OCI-LY1 (cell line): ENCODE results near the gene KRT4.

ENCODE experiments used
- H2AFZ ChIP-seq: fragments of 200-600 bp; sonication (generic), shearing (Covaris generic); 2 replicates; pipeline ENCODE4 v1.6.0; 2014; ENCODE audit warnings: antibody characterized with exemption, mild to moderate bottlenecking, low read length
- H3F3A ChIP-seq: fragments of 200-600 bp; sonication (generic), shearing (Covaris generic); 2 replicates; pipeline ENCODE4 v1.6.0; 2014; ENCODE audit warnings: mild to moderate bottlenecking, antibody characterized with exemption, low read length, moderate library complexity; ENCODE audit not compliant: insufficient read depth
- H3K27ac ChIP-seq: fragments of 200-600 bp; sonication (generic); 2 replicates; pipeline ENCODE4 v1.5.1; 2014; ENCODE audit warnings: low read length, mixed run types, mild to moderate bottlenecking, low read depth; ENCODE audit not compliant: poor library complexity, severe bottlenecking
- H3K27me3 ChIP-seq: fragments of 200-600 bp; sonication (generic); 2 replicates; pipeline ENCODE4 v1.6.0; 2014; ENCODE audit warnings: antibody characterized with exemption, mild to moderate bottlenecking, low read length, moderate library complexity; ENCODE audit not compliant: insufficient read depth
- H3K36me3 ChIP-seq: fragments of 200-600 bp; sonication (generic); 2 replicates; pipeline ENCODE4 v1.6.1; 2014; ENCODE audit warnings: mild to moderate bottlenecking, antibody characterized with exemption, low read length, moderate library complexity, mixed read lengths; ENCODE audit not compliant: insufficient read depth
- H3K4me1 ChIP-seq: fragments of 200-600 bp; sonication (generic); 2 replicates; pipeline ENCODE4 v1.5.1; 2014; ENCODE audit warnings: mild to moderate bottlenecking, low read length, moderate library complexity; ENCODE audit not compliant: insufficient read depth, severe bottlenecking
- H3K4me2 ChIP-seq: fragments of 200-600 bp; sonication (generic), shearing (Covaris generic); 2 replicates; pipeline ENCODE4 v1.6.1; 2014; ENCODE audit warnings: low read length
- H3K4me3 ChIP-seq: fragments of 200-600 bp; sonication (generic); 2 replicates; pipeline ENCODE4 v1.5.1; 2014; ENCODE audit warnings: low read length, low read depth, mild to moderate bottlenecking, mixed read lengths; ENCODE audit not compliant: poor library complexity, severe bottlenecking
- H3K79me2 ChIP-seq: fragments of 200-600 bp; shearing (Covaris generic); 2 replicates; pipeline ENCODE4 v1.6.1; 2016; ENCODE audit warnings: mixed run types, low read length, mixed read lengths; ENCODE audit not compliant: insufficient read depth
- H3K9ac ChIP-seq: fragments of 200-600 bp; sonication (generic), shearing (Covaris generic); 2 replicates; pipeline ENCODE4 v1.6.1; 2014; ENCODE audit warnings: mild to moderate bottlenecking, low read length, mixed read lengths
- H3K9me2 ChIP-seq: fragments of 200-600 bp; sonication (generic), shearing (Covaris generic); 2 replicates; pipeline ENCODE4 v1.6.1; 2014; ENCODE audit warnings: low read depth, mild to moderate bottlenecking, low read length, mixed read lengths
- H3K9me3 ChIP-seq: fragments of 200-600 bp; shearing (Covaris generic); 2 replicates; pipeline ENCODE4 v1.6.1; 2014; ENCODE audit warnings: low read length, mixed read lengths
- H4K20me1 ChIP-seq: fragments of 200-600 bp; sonication (generic), shearing (Covaris generic); 2 replicates; pipeline ENCODE4 v1.6.0; 2016; ENCODE audit warnings: mild to moderate bottlenecking, low read length; ENCODE audit not compliant: insufficient read depth
- CTCF ChIP-seq: fragments of 200-600 bp; sonication (generic), shearing (Covaris generic); IDR thresholded peaks from 2 replicates; pipeline ENCODE4 v1.5.1; 2017; ENCODE audit warnings: mild to moderate bottlenecking, antibody characterized with exemption, low read length, moderate library complexity, mixed read lengths
- EZH2 ChIP-seq: fragments of 200-600 bp; sonication (generic), shearing (Covaris generic); IDR thresholded peaks from 2 replicates; pipeline ENCODE4 v1.8.0; 2017; ENCODE audit warnings: borderline replicate concordance, mixed run types, mild to moderate bottlenecking, antibody characterized with exemption, low read length, moderate library complexity, mixed read lengths

Gene KRT4

GRCh38 chr12:52774629-52775250 is 39.2 kb downstream of the KRT4 start:
- Histone ChIP-seq H3K9me3 (no peaks in the 10 kb centered on the region), H3K27me3 (peaks cover 3% of the 10 kb centered on the region; the same call in 1 of the 2 replicates), H3F3A (no peaks in the 10 kb centered on the region), H3K36me3 (no peaks in the 10 kb centered on the region), H3K4me1 (no peaks in the 10 kb centered on the region), H4K20me1 (no peaks in the 10 kb centered on the region), H3K79me2 (no peaks in the 10 kb centered on the region), H3K27ac (no peak overlapping the region), H2AFZ (no peak overlapping the region), H3K4me3 (no peak overlapping the region), H3K4me2 (no peak overlapping the region), H3K9ac (no peak overlapping the region), H3K9me2 (no peaks in the 10 kb centered on the region)
- TF ChIP-seq EZH2, result no peak
- no peak for TF ChIP-seq CTCF

DNA sequence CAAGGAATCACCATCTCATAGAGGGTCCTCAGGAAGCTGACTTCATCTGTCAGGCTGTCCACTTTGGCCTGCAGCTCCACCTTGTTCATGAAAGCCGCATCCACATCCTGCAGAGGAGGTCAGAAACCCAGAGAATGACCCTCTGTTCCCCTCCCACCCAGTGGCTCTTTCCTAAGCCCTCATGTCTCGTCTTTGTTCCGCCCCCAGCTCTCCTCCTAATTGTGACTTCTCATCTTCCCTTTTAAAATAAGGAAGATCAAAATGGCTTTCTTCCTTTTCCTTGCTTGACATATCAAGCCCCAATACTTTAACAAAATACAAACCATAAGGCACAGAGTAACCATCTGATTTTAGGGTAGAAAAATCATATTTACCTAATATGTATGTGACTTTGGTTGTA is 41.1 kb downstream of the KRT4 start:
- no peaks in the 10 kb centered on the region for H3K36me3 ChIP-seq
- H4K20me1 ChIP-seq, result no peaks in the 10 kb centered on the region
- no peak overlapping the region for H3K4me2 ChIP-seq
- H3F3A ChIP-seq, result no peaks in the 10 kb centered on the region
- no peak overlapping the region for H3K9ac ChIP-seq
- H3K27ac ChIP-seq, result no peak overlapping the region
- no peak overlapping the region for H3K4me3 ChIP-seq
- no peaks in the 10 kb centered on the region for H3K9me3 ChIP-seq
- TF ChIP-seq CTCF (no peak), EZH2 (no peak)
- H3K79me2 ChIP-seq, result no peaks in the 10 kb centered on the region
- H2AFZ ChIP-seq, result no peak overlapping the region
- H3K27me3 ChIP-seq, result peaks cover 3% of the 10 kb centered on the region; the same call in 1 of the 2 replicates
- H3K9me2 ChIP-seq, result no peaks in the 10 kb centered on the region
- H3K4me1 ChIP-seq, result no peaks in the 10 kb centered on the region

- H3K4me1 ChIP-seq, result no peaks in the 10 kb centered on the region
- H2AFZ ChIP-seq, result no peak overlapping the region
- H3K27me3 ChIP-seq, result no peaks in the 10 kb centered on the region; the same call in 1 of the 2 replicates
- H3K4me2 ChIP-seq, result no peak overlapping the region
- no peak for TF ChIP-seq CTCF
- TF ChIP-seq EZH2, result no peak
- no peaks in the 10 kb centered on the region for H4K20me1 ChIP-seq
- H3F3A ChIP-seq, result no peaks in the 10 kb centered on the region
- H3K4me3 ChIP-seq, result no peak overlapping the region
- H3K9ac ChIP-seq, result no peak overlapping the region
- H3K36me3 ChIP-seq, result no peaks in the 10 kb centered on the region
- H3K9me3 ChIP-seq, result no peaks in the 10 kb centered on the region
- no peaks in the 10 kb centered on the region for H3K79me2 ChIP-seq
- H3K27ac ChIP-seq, result no peak overlapping the region
- H3K9me2 ChIP-seq, result no peaks in the 10 kb centered on the region
These were observed 41.7 kb downstream of the KRT4 start for GRCh38 chr12:52772188-52772587.
